Measurements from ENCODE around the gene INAFM2.

The INAFM2 gene

GRCh38 chr15:40317580-40317979 lies 5.9 kb upstream of the INAFM2 start:
- no peaks in the 10 kb centered on the region for H4K20me1 ChIP-seq (ENCODE audit: insufficient read depth, low read length)
- H3K9me3 ChIP-seq (ENCODE audit: low read length): no peaks in the 10 kb centered on the region
- H2AFZ ChIP-seq (ENCODE audit: low read length): no peak overlapping the region
- H3F3A ChIP-seq (ENCODE audit: insufficient read depth, low read length): no peaks in the 10 kb centered on the region
- H3K9me2 ChIP-seq (ENCODE audit: low read depth, low read length): no peaks in the 10 kb centered on the region
- TF ChIP-seq EZH2 (IDR thresholded peaks at IDR 0.05; ENCODE audit: borderline replicate concordance, low read length): no peak
- TF ChIP-seq, protein P1, sequence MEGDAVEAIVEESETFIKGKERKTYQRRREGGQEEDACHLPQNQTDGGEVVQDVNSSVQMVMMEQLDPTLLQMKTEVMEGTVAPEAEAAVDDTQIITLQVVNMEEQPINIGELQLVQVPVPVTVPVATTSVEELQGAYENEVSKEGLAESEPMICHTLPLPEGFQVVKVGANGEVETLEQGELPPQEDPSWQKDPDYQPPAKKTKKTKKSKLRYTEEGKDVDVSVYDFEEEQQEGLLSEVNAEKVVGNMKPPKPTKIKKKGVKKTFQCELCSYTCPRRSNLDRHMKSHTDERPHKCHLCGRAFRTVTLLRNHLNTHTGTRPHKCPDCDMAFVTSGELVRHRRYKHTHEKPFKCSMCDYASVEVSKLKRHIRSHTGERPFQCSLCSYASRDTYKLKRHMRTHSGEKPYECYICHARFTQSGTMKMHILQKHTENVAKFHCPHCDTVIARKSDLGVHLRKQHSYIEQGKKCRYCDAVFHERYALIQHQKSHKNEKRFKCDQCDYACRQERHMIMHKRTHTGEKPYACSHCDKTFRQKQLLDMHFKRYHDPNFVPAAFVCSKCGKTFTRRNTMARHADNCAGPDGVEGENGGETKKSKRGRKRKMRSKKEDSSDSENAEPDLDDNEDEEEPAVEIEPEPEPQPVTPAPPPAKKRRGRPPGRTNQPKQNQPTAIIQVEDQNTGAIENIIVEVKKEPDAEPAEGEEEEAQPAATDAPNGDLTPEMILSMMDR (IDR thresholded peaks at IDR 0.05; ENCODE audit: low read length): no peak
- no peaks in the 10 kb centered on the region for H3K79me2 ChIP-seq (ENCODE audit: insufficient read depth, low read length)
- no peak overlapping the region for H3K4me2 ChIP-seq (ENCODE audit: low read length)
- peaks cover 8% of the 10 kb centered on the region for H3K4me1 ChIP-seq (ENCODE audit: insufficient read depth, low read length, severe bottlenecking)
- no peaks in the 10 kb centered on the region for H3K27me3 ChIP-seq (ENCODE audit: insufficient read depth, low read length)
- no peak overlapping the region for H3K27ac ChIP-seq (ENCODE audit: low read depth, low read length, poor library complexity, severe bottlenecking)
- H3K4me3 ChIP-seq (ENCODE audit: low read depth, low read length, poor library complexity, severe bottlenecking): no peak overlapping the region
- H3K9ac ChIP-seq (ENCODE audit: low read length): no peak overlapping the region
- H3K36me3 ChIP-seq (ENCODE audit: insufficient read depth, low read length): no peaks in the 10 kb centered on the region

DNA sequence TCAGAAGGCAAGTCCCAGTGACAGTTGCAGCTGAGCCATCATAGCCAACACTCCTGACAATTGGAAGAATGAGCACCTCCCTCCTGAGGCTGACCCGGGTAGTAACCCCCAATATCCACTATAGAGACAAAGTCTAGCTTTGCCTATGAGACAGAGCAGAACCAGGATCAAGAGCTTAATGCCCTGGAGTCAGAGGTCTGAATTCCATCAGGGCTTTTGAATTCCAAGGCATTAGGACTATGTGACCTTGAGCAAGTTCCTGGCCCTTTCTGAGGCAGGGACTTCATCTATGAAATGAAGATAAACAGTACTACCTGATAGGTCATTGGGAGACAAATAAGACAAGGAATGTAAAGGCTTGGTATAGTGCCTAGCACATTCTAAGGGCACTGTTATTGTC lies 3.1 kb upstream of the INAFM2 start:
- TF ChIP-seq, protein P1 (IDR thresholded peaks at IDR 0.05; ENCODE audit: low read length): no peak
- TF ChIP-seq EZH2 (IDR thresholded peaks at IDR 0.05; ENCODE audit: borderline replicate concordance, low read length): no peak

DNA sequence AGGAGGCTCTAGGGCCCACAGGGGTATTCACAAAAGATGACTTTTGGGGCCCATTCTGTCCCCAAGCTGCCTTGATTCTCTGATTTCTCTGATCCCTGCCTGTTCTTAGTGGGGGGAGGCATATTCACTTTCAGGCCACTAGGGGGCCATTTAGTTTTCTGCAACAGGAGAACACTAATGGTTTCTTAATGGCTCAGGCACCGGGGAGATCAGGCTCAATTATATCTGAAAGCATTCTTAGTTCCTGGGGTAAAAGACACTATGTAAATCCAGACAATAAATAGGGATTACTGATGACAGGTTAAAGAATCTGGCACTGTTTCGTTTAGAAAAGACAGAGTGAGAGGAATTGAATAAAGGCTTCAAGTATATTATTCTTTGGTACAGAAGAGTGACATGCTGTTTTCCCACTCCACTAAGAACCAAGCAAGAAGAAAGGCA lies 2.5 kb upstream of the INAFM2 start:
- no peak overlapping the region for H3K27ac ChIP-seq (ENCODE audit: low read depth, low read length, poor library complexity, severe bottlenecking)
- H4K20me1 ChIP-seq (ENCODE audit: insufficient read depth, low read length): no peaks in the 10 kb centered on the region
- H3K27me3 ChIP-seq (ENCODE audit: insufficient read depth, low read length): no peaks in the 10 kb centered on the region
- no peaks in the 10 kb centered on the region for H3F3A ChIP-seq (ENCODE audit: insufficient read depth, low read length)
- TF ChIP-seq EZH2 (IDR thresholded peaks at IDR 0.05; ENCODE audit: borderline replicate concordance, low read length): no peak
- TF ChIP-seq, protein P1 (IDR thresholded peaks at IDR 0.05; ENCODE audit: low read length): peak; percentile 92
- no peaks in the 10 kb centered on the region for H3K9me2 ChIP-seq (ENCODE audit: low read depth, low read length)
- no peaks in the 10 kb centered on the region for H3K9me3 ChIP-seq (ENCODE audit: low read length)
- H3K9ac ChIP-seq (ENCODE audit: low read length): no peak overlapping the region
- H3K4me3 ChIP-seq (ENCODE audit: low read depth, low read length, poor library complexity, severe bottlenecking): no peak overlapping the region
- peaks cover 8% of the 10 kb centered on the region for H3K4me1 ChIP-seq (ENCODE audit: insufficient read depth, low read length, severe bottlenecking)
- no peaks in the 10 kb centered on the region for H3K36me3 ChIP-seq (ENCODE audit: insufficient read depth, low read length)
- no peak overlapping the region for H3K4me2 ChIP-seq (ENCODE audit: low read length)
- no peak overlapping the region for H2AFZ ChIP-seq (ENCODE audit: low read length)
- H3K79me2 ChIP-seq (ENCODE audit: insufficient read depth, low read length): no peaks in the 10 kb centered on the region

More for the DNA sequence above, 3.1 kb upstream of the INAFM2 start:
- H3K36me3 ChIP-seq (ENCODE audit: insufficient read depth, low read length): no peaks in the 10 kb centered on the region
- no peaks in the 10 kb centered on the region for H3K9me2 ChIP-seq (ENCODE audit: low read depth, low read length)
- H2AFZ ChIP-seq (ENCODE audit: low read length): no peak overlapping the region
- H3K27me3 ChIP-seq (ENCODE audit: insufficient read depth, low read length): no peaks in the 10 kb centered on the region
- no peaks in the 10 kb centered on the region for H3K9me3 ChIP-seq (ENCODE audit: low read length)
- no peak overlapping the region for H3K27ac ChIP-seq (ENCODE audit: low read depth, low read length, poor library complexity, severe bottlenecking)
- no peaks in the 10 kb centered on the region for H3K79me2 ChIP-seq (ENCODE audit: insufficient read depth, low read length)
- no peak overlapping the region for H3K9ac ChIP-seq (ENCODE audit: low read length)
- H3K4me3 ChIP-seq (ENCODE audit: low read depth, low read length, poor library complexity, severe bottlenecking): no peak overlapping the region
- H3K4me1 ChIP-seq (ENCODE audit: insufficient read depth, low read length, severe bottlenecking): peaks cover 8% of the 10 kb centered on the region
- no peak overlapping the region for H3K4me2 ChIP-seq (ENCODE audit: low read length)
- H4K20me1 ChIP-seq (ENCODE audit: insufficient read depth, low read length): no peaks in the 10 kb centered on the region
- H3F3A ChIP-seq (ENCODE audit: insufficient read depth, low read length): no peaks in the 10 kb centered on the region

Data from OCI-LY1 (cell line).